GM20000 (cell line): Measurements from ENCODE around the gene NDUFB1.
A peak's percentile ranks its signal among the peaks of the same experiment; 100 is the strongest.

ENCODE experiments used
- DNase-seq: peaks from one replicate; pipeline ENCODE4 v3.0.0; 2012; ENCODE audit warnings: low spot score
- CTCF ChIP-seq: IDR thresholded peaks from 2 replicates; pipeline ENCODE4 v1.5.1; 2012; ENCODE audit warnings: mild to moderate bottlenecking, control low read depth; ENCODE audit errors: extremely low read depth, missing control alignments

NDUFB1 gene

DNA sequence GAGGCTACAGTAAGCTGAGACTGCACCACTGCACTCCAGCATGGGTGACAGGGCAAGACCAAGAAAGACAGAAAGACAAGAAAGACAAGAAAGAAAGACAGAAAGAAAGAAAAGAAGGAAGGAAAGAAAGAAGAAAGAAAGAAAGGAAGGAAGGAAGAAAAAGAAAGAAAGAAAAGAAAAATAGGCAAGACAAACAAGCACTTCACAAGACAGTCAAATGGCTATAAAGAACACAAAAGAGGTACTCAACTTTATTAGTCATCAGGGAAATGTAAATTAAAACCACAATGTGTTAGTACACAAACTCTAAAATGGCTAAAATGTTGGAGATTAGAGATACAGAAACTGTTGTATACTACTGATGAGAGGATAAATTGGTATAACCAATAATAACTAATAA lies 21.7 kb downstream of the NDUFB1 start:
- TF ChIP-seq CTCF: no peak
- no peak for DNase-seq

GRCh38 chr14:92093320-92093719 lies 28.2 kb downstream of the NDUFB1 start:
- peak; percentile 1 for TF ChIP-seq CTCF

GRCh38 chr14:92088494-92088893 lies 33.0 kb downstream of the NDUFB1 start:
- no peak for DNase-seq
- TF ChIP-seq CTCF: no peak

More at GRCh38 chr14:92093320-92093719, 28.2 kb downstream of the NDUFB1 start:
- no peak for DNase-seq

DNA sequence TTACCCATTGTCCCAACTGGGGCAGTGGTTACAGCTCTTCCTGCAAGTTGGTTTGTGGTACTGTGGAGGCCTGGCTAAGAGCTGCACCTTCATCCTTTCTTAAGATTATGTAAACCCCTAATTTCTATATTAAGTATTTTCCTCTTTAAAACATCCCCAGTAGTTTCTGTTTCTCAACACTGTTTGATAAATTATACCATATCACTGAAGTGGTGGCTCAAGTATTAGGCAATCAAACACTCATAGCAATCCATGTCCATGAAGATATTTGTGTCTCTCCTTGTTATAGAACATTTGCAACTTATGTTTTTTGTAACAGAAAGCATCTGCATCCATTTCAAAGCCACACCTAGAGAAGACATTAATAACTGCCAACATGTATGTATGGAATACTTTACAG lies 47.0 kb downstream of the NDUFB1 start:
- no peak for DNase-seq
- TF ChIP-seq CTCF: no peak
